BE2C (cell line): ENCODE measurements around the gene LGALS3BP.

Experiments
- DNase-seq: peaks from one replicate; pipeline ENCODE4 v3.0.0-alpha.2; 2020
- H3K27me3 ChIP-seq: fragments of 250-450 bp; sonication (Bioruptor Pico); 2 replicates; pipeline ENCODE4 v1.5.1; 2020; ENCODE audit warnings: mild to moderate bottlenecking
- H3K36me3 ChIP-seq: fragments of 250-450 bp; sonication (Bioruptor Pico); 2 replicates; pipeline ENCODE4 v1.5.1; 2020; ENCODE audit warnings: mild to moderate bottlenecking
- H3K4me1 ChIP-seq: fragments of 250-450 bp; sonication (Bioruptor Pico); 2 replicates; pipeline ENCODE4 v1.5.1; 2020
- H3K4me3 ChIP-seq: 2 replicates; pipeline ENCODE4 v1.5.1; 2011; ENCODE audit warnings: low read depth, low read length
- H3K9me3 ChIP-seq: fragments of 250-450 bp; sonication (Bioruptor Pico); 2 replicates; pipeline ENCODE4 v1.5.1; 2020
- TF ChIP-seq, protein P1 (sequence below): IDR thresholded peaks from 2 replicates; pipeline ENCODE4 v1.5.1; 2012; ENCODE audit warnings: mild to moderate bottlenecking, low read depth, low read length

Gene LGALS3BP

DNA sequence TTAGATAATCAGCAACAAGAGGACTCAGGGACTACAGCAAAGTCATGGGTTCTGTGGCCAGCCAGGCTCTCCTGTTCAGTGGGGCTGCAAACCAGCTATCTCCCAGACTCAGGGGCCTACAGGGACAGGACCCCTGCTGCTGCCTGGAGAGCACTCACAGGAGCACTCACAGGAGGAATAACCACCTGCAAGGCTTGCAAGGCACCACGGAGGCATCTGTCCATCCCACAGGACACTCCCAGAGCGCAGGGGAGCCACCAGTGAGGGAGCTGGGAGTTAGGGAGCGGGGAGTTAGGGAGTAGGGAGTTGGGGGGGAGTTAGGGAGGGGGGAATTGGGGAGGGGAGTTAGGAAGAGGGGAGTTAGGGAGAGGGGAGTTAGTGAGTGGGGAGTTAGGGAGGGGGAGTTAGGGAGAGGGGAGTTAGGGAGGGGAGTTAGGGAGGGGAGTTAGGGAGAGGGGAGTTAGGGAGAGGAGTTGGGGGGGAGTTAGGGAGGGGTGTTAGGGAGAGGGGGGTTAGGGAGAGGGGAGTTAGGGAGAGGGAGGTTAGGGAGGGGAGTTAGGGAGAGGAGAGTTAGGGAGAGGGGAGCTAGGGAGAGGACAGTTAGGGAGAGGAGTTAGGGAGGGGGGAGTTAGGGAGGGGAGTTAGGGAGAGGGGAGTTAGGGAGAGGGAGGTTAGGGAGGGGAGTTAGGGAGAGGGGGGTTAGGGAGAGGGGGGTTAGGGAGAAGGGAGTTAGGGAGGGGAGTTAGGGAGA is 24.1 kb upstream of the LGALS3BP start:
- DNase-seq: no peak
- Histone ChIP-seq H3K36me3 (peaks cover 13% of the 10 kb centered on the region), H3K27me3 (no peaks in the 10 kb centered on the region), H3K4me1 (peaks cover 3% of the 10 kb centered on the region; the same call in 1 of the 2 replicates), H3K9me3 (no peaks in the 10 kb centered on the region), H3K4me3 (no peak overlapping the region)
- TF ChIP-seq, protein P1, sequence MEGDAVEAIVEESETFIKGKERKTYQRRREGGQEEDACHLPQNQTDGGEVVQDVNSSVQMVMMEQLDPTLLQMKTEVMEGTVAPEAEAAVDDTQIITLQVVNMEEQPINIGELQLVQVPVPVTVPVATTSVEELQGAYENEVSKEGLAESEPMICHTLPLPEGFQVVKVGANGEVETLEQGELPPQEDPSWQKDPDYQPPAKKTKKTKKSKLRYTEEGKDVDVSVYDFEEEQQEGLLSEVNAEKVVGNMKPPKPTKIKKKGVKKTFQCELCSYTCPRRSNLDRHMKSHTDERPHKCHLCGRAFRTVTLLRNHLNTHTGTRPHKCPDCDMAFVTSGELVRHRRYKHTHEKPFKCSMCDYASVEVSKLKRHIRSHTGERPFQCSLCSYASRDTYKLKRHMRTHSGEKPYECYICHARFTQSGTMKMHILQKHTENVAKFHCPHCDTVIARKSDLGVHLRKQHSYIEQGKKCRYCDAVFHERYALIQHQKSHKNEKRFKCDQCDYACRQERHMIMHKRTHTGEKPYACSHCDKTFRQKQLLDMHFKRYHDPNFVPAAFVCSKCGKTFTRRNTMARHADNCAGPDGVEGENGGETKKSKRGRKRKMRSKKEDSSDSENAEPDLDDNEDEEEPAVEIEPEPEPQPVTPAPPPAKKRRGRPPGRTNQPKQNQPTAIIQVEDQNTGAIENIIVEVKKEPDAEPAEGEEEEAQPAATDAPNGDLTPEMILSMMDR: no peak

GRCh38 chr17:79002796-79003593 is 23.3 kb upstream of the LGALS3BP start:
- Histone ChIP-seq H3K4me1 (peaks cover 5% of the 10 kb centered on the region; the same call in 1 of the 2 replicates), H3K27me3 (no peaks in the 10 kb centered on the region), H3K9me3 (no peaks in the 10 kb centered on the region), H3K4me3 (no peak overlapping the region), H3K36me3 (peaks cover 13% of the 10 kb centered on the region)
- DNase-seq: no peak
- TF ChIP-seq, protein P1: no peak

GRCh38 chr17:79002291-79002690 is 22.6 kb upstream of the LGALS3BP start:
- H3K36me3 ChIP-seq: peaks cover 20% of the 10 kb centered on the region
- no peak overlapping the region for H3K4me3 ChIP-seq
- H3K4me1 ChIP-seq: peaks cover 5% of the 10 kb centered on the region; the same call in 1 of the 2 replicates
- TF ChIP-seq, protein P1: no peak
- DNase-seq: no peak
- no peaks in the 10 kb centered on the region for H3K27me3 ChIP-seq
- H3K9me3 ChIP-seq: no peaks in the 10 kb centered on the region

DNA sequence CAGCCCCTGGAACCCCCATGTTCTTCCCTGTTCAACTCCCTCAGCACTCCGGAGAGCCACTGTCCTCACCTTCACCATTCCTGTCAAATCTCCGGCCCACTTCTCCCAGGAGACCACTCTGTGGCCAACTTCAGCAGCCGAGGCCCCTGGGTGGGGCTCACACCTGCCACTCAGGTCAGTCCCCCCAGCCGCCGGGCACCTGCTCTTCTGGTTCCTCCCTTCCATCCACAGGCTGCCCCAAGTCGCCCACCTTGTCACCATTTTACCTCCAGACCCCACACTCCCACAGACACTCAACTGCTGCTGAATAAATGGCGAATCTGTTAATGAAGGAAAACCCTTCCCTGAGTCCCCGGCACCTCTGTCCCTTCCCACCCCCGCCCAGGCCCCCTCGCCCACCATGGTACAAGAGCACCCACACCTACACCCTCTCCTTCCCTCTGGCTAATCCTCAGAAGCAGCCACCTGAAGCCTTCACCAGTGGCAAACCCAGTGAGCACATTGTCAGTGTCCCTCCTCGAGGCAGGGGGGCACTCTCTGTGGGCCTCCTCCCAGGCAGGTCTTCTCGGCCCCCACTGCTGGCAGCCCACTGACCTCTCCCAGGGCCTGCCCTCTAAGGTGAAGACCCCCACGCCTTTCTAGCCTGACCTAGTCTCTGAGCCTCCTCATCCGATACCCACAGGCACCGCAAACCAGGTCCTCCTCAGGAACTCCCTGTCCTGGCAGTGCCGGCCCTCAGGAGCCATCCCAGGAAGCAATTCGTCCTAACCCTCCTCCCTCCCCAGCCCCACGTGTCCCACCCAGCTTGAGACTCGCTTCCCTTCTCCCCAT is 21.7 kb upstream of the LGALS3BP start:
- Histone ChIP-seq H3K9me3 (no peaks in the 10 kb centered on the region), H3K27me3 (no peaks in the 10 kb centered on the region), H3K36me3 (peaks cover 25% of the 10 kb centered on the region), H3K4me1 (peaks cover 5% of the 10 kb centered on the region; the same call in 1 of the 2 replicates), H3K4me3 (no peak overlapping the region)
- TF ChIP-seq, protein P1: no peak
- no peak for DNase-seq

GRCh38 chr17:79000396-79001189 is 20.9 kb upstream of the LGALS3BP start:
- no peak overlapping the region for H3K4me3 ChIP-seq
- TF ChIP-seq, protein P1: no peak
- peaks cover 32% of the 10 kb centered on the region for H3K36me3 ChIP-seq
- no peak for DNase-seq
- H3K9me3 ChIP-seq: no peaks in the 10 kb centered on the region
- peaks cover 5% of the 10 kb centered on the region; the same call in 1 of the 2 replicates for H3K4me1 ChIP-seq
- no peaks in the 10 kb centered on the region for H3K27me3 ChIP-seq
